HepG2 (cell line): ENCODE results near the gene SF3B5. TPM values are rescaled to one million over a fixed set of nuclear protein-coding genes. Genes with fewer than 3 reads are reported as not detected.

Experiments
- ARID5B ChIP-seq: IDR thresholded peaks from 2 replicates; pipeline ENCODE4 v1.4.0; 2020; ENCODE audit warnings: mild to moderate bottlenecking, missing genetic modification reagents
- ASH2L ChIP-seq: fragments of 300-600, 200-600 bp; sonication (generic); IDR thresholded peaks from 2 replicates; pipeline ENCODE4 v1.7.0; 2017; ENCODE audit warnings: low read depth, mild to moderate bottlenecking, moderate library complexity, mixed read lengths, low read length; ENCODE audit not compliant: insufficient read length
- ATRX ChIP-seq: sonication (generic); formaldehyde crosslinking; IDR thresholded peaks from 2 replicates; pipeline ENCODE4 v1.4.0; 2020; ENCODE audit warnings: missing genetic modification reagents, borderline replicate concordance
- CERS6 ChIP-seq: sonication (generic); formaldehyde crosslinking; IDR thresholded peaks from 2 replicates; pipeline ENCODE4 v1.5.0; 2020; ENCODE audit warnings: missing genetic modification reagents
- FOXA3 ChIP-seq: IDR thresholded peaks from 2 replicates; pipeline ENCODE4 v1.6.1; 2016; ENCODE audit warnings: missing genetic modification reagents, missing compliant biosample characterization
- HES4 ChIP-seq: sonication (generic); formaldehyde crosslinking; IDR thresholded peaks from 2 replicates; pipeline ENCODE4 v1.9.0; 2021; ENCODE audit warnings: mild to moderate bottlenecking, missing genetic modification reagents, borderline replicate concordance
- HNRNPH1 ChIP-seq: fragments of 200-400 bp; formaldehyde crosslinking; optimal IDR thresholded peaks from 2 replicates; pipeline ENCODE3; 2017; ENCODE audit warnings: mild to moderate bottlenecking, low read depth, low read length
- KLF12 ChIP-seq: sonication (generic); formaldehyde crosslinking; IDR thresholded peaks from 2 replicates; pipeline ENCODE4 v1.4.0; 2020; ENCODE audit warnings: missing genetic modification reagents, borderline replicate concordance
- SRSF9 ChIP-seq: fragments of 200-400 bp; formaldehyde crosslinking; IDR thresholded peaks from 2 replicates; pipeline ENCODE4 v1.6.1; 2018; ENCODE audit warnings: borderline replicate concordance, mild to moderate bottlenecking, low read depth, low read length; ENCODE audit not compliant: insufficient read depth, poor library complexity, severe bottlenecking
- TAF15 ChIP-seq: fragments of 200-400 bp; formaldehyde crosslinking; IDR thresholded peaks from one replicate; pipeline ENCODE4 v1.6.1; 2018; ENCODE audit warnings: mild to moderate bottlenecking, low read depth, low read length; ENCODE audit not compliant: poor library complexity, severe bottlenecking
- WIZ ChIP-seq: sonication (generic); formaldehyde crosslinking; IDR thresholded peaks from 2 replicates; pipeline ENCODE4 v1.5.1; 2020; ENCODE audit warnings: mild to moderate bottlenecking, missing genetic modification reagents
- ZBTB49 ChIP-seq: sonication (generic); formaldehyde crosslinking; IDR thresholded peaks from 2 replicates; pipeline ENCODE4 v1.4.0; 2020; ENCODE audit warnings: missing genetic modification reagents, borderline replicate concordance
- ZFP82 ChIP-seq: sonication (generic); formaldehyde crosslinking; IDR thresholded peaks from 2 replicates; pipeline ENCODE4 v1.5.1; 2020; ENCODE audit warnings: mild to moderate bottlenecking, missing genetic modification reagents, borderline replicate concordance
- ZNF33A ChIP-seq: sonication (generic); formaldehyde crosslinking; IDR thresholded peaks from 2 replicates; pipeline ENCODE4 v1.5.1; 2020; ENCODE audit warnings: missing genetic modification reagents, mild to moderate bottlenecking, moderate library complexity, borderline replicate concordance
- ZNF432 ChIP-seq: sonication (generic); formaldehyde crosslinking; IDR thresholded peaks from 2 replicates; pipeline ENCODE4 v1.5.0; 2020; ENCODE audit warnings: missing genetic modification reagents, mild to moderate bottlenecking, borderline replicate concordance
- ZNF703 ChIP-seq: sonication (generic); formaldehyde crosslinking; IDR thresholded peaks from 2 replicates; pipeline ENCODE4 v1.5.1; 2020; ENCODE audit warnings: missing genetic modification reagents, mild to moderate bottlenecking, moderate library complexity, borderline replicate concordance
- ZNF83 ChIP-seq: sonication (generic); formaldehyde crosslinking; IDR thresholded peaks from 2 replicates; pipeline ENCODE4 v1.4.0; 2020; ENCODE audit warnings: missing genetic modification reagents, mild to moderate bottlenecking, borderline replicate concordance
- polyA plus RNA-seq, 8 experiments: library from polyadenylated mRNA; depleted of rRNA in 3 of 8; stranded (reverse) in 7 of 8; unstranded in 1 of 8; fragments of >200 nt; fragmentation: Illumina TruSeq in 4 of 8; extraction: Trizol in 4 of 8; gene quantifications; 2 replicates each; pipeline versions ENCODE4 v1.2.1 to v1.2.3, GENCODE V29; 2011 to 2016; ENCODE audit warnings: low read depth in 4 of 8, missing spikeins in 1 of 8, mixed read lengths in 1 of 8; ENCODE audit not compliant: insufficient read depth in 1 of 8
- total RNA-seq, 5 experiments: library from RNA; depleted of rRNA; stranded (reverse); fragments of >200 nt; fragmentation: Illumina TruSeq; extraction: Trizol; gene quantifications; 2 replicates each; pipeline ENCODE4 v1.2.3, GENCODE V29; 2016; ENCODE audit warnings: low read depth in 1 of 5
- TF ChIP-seq, protein P1 (sequence below): sonication (generic); formaldehyde crosslinking; IDR thresholded peaks from 2 replicates; pipeline ENCODE4 v1.4.0; 2020; ENCODE audit warnings: missing genetic modification reagents
- TF ChIP-seq, protein P2 (sequence below): sonication (generic); formaldehyde crosslinking; IDR thresholded peaks from 2 replicates; pipeline ENCODE4 v1.5.0; 2020; ENCODE audit warnings: missing genetic modification reagents, mild to moderate bottlenecking, borderline replicate concordance

The SF3B5 gene
- total and polyA plus RNA-seq, 2 of the 13 experiments (the other 11 are each of a cell fraction or from before 2014, with no cell fraction given) = 263 to 292 TPM

DNA sequence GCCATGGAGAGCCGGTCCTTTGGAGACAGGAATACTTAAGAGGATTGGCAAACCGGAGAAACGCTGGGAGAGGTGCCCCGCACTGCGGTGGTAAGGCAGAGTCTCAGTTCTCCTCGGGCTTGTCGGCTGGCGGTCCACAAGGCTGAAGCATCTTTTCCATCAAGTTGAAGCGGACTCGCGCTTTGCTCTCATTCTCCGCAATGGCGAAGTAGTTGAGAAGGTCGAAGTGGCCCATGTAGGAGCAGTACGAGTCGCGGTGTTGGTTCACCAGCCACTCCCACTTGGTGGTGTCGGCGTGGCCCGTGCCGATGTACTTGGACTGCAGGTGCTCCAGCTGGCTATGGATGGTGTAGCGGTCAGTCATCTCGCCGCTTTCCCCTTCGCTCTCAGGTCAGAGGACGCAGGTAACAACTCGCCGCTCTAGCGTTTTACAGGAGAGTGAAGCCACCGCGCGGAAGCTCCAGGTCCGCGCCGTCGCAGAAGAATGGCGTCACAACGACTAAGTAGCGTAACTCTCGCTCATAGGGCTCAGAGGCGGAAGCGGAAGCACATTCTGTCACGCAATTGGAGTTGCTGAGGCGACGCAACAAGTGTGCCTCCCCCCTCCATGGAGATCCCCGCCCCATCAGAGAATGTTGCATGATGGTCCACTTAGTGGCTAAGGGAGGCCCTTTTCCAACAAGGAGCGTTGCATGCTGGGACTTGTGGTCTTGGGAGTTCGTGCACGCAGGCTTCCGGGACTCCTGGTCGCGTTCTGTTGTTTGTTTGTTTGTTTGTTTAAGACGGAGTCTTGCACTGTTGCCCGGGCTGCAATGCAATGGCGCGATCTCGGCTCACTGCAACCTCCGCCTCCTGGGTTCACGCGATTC lies at the start of gene SF3B5 (continued):
- TF ChIP-seq, protein P1, sequence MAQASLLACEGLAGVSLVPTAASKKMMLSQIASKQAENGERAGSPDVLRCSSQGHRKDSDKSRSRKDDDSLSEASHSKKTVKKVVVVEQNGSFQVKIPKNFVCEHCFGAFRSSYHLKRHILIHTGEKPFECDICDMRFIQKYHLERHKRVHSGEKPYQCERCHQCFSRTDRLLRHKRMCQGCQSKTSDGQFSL = peak; percentile 85
- TF ChIP-seq, protein P2, sequence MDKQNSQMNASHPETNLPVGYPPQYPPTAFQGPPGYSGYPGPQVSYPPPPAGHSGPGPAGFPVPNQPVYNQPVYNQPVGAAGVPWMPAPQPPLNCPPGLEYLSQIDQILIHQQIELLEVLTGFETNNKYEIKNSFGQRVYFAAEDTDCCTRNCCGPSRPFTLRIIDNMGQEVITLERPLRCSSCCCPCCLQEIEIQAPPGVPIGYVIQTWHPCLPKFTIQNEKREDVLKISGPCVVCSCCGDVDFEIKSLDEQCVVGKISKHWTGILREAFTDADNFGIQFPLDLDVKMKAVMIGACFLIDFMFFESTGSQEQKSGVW (CRISPR knock-in tag) = no peak; the same call in 1 of the 2 replicates
- no peak for TF ChIP-seq KLF12
- no peak for TF ChIP-seq TAF15
- peak; percentile 64 for TF ChIP-seq ARID5B (CRISPR knock-in tag)
- peak; percentile 83; the same call in 1 of the 2 replicates for TF ChIP-seq WIZ (CRISPR knock-in tag)
- TF ChIP-seq ZNF432 = no peak
- no peak for TF ChIP-seq CERS6
- no peak for TF ChIP-seq SRSF9
- peak; percentile 56; the same call in 1 of the 2 replicates for TF ChIP-seq ZNF33A (CRISPR knock-in tag)
- peak; percentile 56; the same call in 1 of the 2 replicates for TF ChIP-seq ZNF83 (CRISPR knock-in tag)
- TF ChIP-seq ZBTB49 (CRISPR knock-in tag) = peak; percentile 89; the same call in 1 of the 2 replicates
- peak; percentile 76; the same call in 1 of the 2 replicates for TF ChIP-seq HES4
- no peak for TF ChIP-seq ATRX (CRISPR knock-in tag)
- TF ChIP-seq HNRNPH1 = no peak
- peak; percentile 83 for TF ChIP-seq FOXA3 (CRISPR knock-in tag)
- TF ChIP-seq ASH2L = peak; percentile 98
- peak; percentile 95 for TF ChIP-seq ZFP82 (CRISPR knock-in tag)
- no peak for TF ChIP-seq ZNF703 (CRISPR knock-in tag)
